Measurements from ENCODE around the gene TBC1D14. TPM values are rescaled to one million over a fixed set of nuclear protein-coding genes. Genes with fewer than 3 reads are reported as not detected.

Gene TBC1D14
- total and polyA plus RNA-seq, 9 of the 15 experiments (the other 6 are each of a cell fraction or from before 2014, with no cell fraction given), result 2.1 to 59.6 (median 44.8) TPM

DNA sequence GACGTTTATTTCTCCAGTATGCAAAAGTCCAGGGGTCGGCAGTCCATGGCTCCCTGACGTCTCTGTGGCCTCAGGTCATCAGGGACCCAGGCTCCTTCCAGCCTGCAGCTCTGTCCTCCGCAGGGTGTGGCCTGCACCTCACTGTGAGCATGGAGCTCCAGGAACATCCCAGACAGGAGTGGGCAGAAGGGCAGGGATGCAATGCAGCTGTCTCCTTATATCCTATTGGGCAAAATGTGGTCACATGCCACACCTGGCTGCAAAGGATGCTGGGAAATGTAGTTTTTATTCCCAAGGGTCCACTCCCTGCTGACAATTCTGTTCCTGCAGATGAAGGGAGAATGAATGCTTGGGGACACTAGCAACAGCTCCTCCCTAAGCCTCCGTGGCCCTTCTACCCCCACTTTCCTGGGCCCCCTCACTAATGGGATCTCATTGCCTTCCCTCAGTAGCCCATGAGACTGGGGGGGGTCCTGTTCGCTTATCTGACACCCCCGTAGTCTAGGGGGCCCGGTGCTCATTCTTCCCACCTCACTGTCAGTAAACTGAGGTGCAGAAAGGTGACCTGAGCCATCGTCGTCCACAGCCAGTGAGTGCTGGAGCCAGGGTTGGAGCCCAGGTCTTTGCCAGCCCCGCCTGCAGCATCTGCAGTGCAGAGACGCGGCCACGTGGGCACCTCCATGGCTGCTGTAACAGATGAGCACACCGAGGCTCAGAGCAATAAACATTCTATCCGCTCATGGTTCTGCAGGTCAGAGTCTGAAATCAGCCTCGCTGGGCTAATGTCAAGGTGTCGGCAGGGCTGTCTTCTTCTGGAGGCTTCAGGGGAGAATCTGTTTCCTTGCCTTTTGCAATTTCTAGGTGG, 164.1 kb downstream of the TBC1D14 start (continued):
- peak; percentile 43; the same call in 1 of the 2 replicates for TF ChIP-seq CREM (IDR thresholded peaks at IDR 0.05; ENCODE audit: low read depth)
- no peak for TF ChIP-seq NONO (IDR thresholded peaks at IDR 0.05; ENCODE audit: low read depth in 2 of 2, low read length in 1 of 2)
- no peak for TF ChIP-seq U2AF1 (optimal IDR thresholded peaks at IDR 0.05; ENCODE audit: low read depth, low read length)
- TF ChIP-seq CBFA2T2 (conservative IDR thresholded peaks at IDR 0.05), result peak; percentile 65
- TF ChIP-seq, protein P1, sequence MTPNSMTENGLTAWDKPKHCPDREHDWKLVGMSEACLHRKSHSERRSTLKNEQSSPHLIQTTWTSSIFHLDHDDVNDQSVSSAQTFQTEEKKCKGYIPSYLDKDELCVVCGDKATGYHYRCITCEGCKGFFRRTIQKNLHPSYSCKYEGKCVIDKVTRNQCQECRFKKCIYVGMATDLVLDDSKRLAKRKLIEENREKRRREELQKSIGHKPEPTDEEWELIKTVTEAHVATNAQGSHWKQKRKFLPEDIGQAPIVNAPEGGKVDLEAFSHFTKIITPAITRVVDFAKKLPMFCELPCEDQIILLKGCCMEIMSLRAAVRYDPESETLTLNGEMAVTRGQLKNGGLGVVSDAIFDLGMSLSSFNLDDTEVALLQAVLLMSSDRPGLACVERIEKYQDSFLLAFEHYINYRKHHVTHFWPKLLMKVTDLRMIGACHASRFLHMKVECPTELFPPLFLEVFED (CRISPR knock-in tag; conservative IDR thresholded peaks at IDR 0.05), result no peak
- TF ChIP-seq, protein P2, sequence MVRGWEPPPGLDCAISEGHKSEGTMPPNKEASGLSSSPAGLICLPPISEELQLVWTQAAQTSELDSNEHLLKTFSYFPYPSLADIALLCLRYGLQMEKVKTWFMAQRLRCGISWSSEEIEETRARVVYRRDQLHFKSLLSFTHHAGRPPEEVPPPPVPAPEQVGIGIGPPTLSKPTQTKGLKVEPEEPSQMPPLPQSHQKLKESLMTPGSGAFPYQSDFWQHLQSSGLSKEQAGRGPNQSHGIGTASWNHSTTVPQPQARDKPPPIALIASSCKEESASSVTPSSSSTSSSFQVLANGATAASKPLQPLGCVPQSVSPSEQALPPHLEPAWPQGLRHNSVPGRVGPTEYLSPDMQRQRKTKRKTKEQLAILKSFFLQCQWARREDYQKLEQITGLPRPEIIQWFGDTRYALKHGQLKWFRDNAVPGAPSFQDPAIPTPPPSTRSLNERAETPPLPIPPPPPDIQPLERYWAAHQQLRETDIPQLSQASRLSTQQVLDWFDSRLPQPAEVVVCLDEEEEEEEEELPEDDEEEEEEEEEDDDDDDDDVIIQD (CRISPR knock-in tag; IDR thresholded peaks at IDR 0.05), result no peak
- TF ChIP-seq PYGO2 (tag; IDR thresholded peaks at IDR 0.05), result no peak
- TF ChIP-seq HNRNPUL1 (IDR thresholded peaks at IDR 0.05; ENCODE audit: low read length), result no peak
- no peak for TF ChIP-seq TRIM24 (IDR thresholded peaks at IDR 0.05)
- TF ChIP-seq, protein P3, sequence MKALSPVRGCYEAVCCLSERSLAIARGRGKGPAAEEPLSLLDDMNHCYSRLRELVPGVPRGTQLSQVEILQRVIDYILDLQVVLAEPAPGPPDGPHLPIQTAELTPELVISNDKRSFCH (CRISPR knock-in tag; IDR thresholded peaks at IDR 0.05), result no peak
- TF ChIP-seq, protein P3 (tag; IDR thresholded peaks at IDR 0.05), result no peak

Measured in K562 (cell line).